ENCODE data around the gene PBX4. TPM values are rescaled to one million over a fixed set of nuclear protein-coding genes. Genes with fewer than 3 reads are reported as not detected.

PBX4 gene
- total RNA-seq, 1 donor from 2014 or later, result 5.2 TPM

DNA sequence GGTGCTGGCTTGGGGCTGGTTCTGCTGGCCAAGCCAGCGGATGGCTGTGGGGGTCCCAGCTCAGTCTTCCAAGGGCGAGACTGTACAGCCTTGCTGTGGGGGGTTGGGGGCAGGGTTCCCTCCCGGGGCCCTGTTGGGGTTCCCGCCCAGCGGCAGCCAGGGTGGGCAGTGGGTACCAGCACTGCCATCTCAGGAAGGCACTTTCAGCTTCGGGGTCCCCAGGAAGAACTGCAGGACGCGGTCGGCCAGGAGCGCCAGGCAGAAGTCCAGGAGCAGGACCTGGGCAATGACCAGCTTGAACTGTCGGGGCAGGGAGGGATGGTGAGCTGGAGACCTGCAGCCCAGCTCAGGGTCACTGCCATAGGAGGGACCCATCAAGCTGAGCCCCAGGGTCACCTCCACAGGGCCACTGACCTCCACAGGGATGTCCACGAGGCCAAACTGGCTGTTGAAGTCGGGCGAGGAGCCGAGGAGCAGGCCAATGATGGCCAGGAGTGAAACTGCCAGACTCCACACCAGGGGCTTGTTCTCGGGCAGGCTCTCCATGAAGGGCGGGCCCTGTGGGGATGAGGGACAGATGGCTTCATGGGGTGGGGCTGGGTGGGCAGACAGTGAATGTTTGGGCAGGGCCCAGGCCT lies 26.9 kb upstream of the PBX4 start:
- peaks cover 10% of the 10 kb centered on the region for H3K4me1 Mint-ChIP-seq (ENCODE audit: low read depth)
- H3K36me3 Mint-ChIP-seq (ENCODE audit: insufficient read depth), result peaks cover 6% of the 10 kb centered on the region
- H3K27ac Mint-ChIP-seq, result peak overlapping the region; percentile 24
- TF ChIP-seq CTCF (IDR thresholded peaks at IDR 0.05; ENCODE audit: unreplicated experiment), result no peak
- no peak for DNase-seq (ENCODE audit: low spot score, unreplicated experiment)
- no peaks in the 10 kb centered on the region for H3K9me3 Mint-ChIP-seq (ENCODE audit: low read depth)
- no peaks in the 10 kb centered on the region for H3K27me3 Mint-ChIP-seq
- H3K4me3 Mint-ChIP-seq (ENCODE audit: low read depth), result no peak overlapping the region

DNA sequence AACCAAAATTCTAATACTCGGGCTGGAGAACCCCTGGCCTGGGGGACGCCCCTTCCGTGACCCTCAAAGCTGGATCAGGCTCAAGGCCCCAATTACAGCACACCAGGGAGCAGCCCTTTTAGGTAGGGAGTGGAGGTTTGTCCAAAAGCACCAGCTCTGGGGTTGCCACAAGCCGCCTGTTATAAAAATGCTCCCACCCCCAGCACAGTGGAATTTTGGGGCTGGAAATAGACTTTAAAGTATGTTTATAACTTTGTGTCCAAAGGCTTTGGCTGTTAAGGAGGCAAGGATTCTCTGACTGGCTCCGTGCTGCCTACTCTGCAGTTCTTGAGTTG lies 25.5 kb upstream of the PBX4 start:
- no peak for TF ChIP-seq CTCF (IDR thresholded peaks at IDR 0.05; ENCODE audit: unreplicated experiment)
- Mint-ChIP-seq H3K4me1 (ENCODE audit: low read depth) (peaks cover 10% of the 10 kb centered on the region), H3K27ac (peak overlapping the region; percentile 96), H3K36me3 (ENCODE audit: insufficient read depth) (peaks cover 3% of the 10 kb centered on the region), H3K4me3 (ENCODE audit: low read depth) (peak overlapping the region; percentile 94), H3K27me3 (no peaks in the 10 kb centered on the region), H3K9me3 (ENCODE audit: low read depth) (no peaks in the 10 kb centered on the region)
- DNase-seq (ENCODE audit: low spot score, unreplicated experiment), result no peak

- peaks cover 3% of the 10 kb centered on the region for H3K36me3 Mint-ChIP-seq (ENCODE audit: insufficient read depth)
- H3K4me1 Mint-ChIP-seq (ENCODE audit: low read depth), result peaks cover 10% of the 10 kb centered on the region
- H3K27ac Mint-ChIP-seq, result peak within 1 kb of the TSS; percentile 96
- peak within 1 kb of the TSS; percentile 94 for H3K4me3 Mint-ChIP-seq (ENCODE audit: low read depth)
- TF ChIP-seq CTCF (IDR thresholded peaks at IDR 0.05; ENCODE audit: unreplicated experiment), result peak; percentile 93
- peak; percentile 85 for DNase-seq (ENCODE audit: low spot score, unreplicated experiment)
- H3K27me3 Mint-ChIP-seq, result no peaks in the 10 kb centered on the region
- H3K9me3 Mint-ChIP-seq (ENCODE audit: low read depth), result no peaks in the 10 kb centered on the region
These were observed 24.9 kb upstream of the PBX4 start, which contains the start of gene GMIP for GRCh38 chr19:19643158-19644053. GMIP (minus strand) TSS chr19:19643657; CDS start chr19:19643529, 128 bp downstream.

DNA sequence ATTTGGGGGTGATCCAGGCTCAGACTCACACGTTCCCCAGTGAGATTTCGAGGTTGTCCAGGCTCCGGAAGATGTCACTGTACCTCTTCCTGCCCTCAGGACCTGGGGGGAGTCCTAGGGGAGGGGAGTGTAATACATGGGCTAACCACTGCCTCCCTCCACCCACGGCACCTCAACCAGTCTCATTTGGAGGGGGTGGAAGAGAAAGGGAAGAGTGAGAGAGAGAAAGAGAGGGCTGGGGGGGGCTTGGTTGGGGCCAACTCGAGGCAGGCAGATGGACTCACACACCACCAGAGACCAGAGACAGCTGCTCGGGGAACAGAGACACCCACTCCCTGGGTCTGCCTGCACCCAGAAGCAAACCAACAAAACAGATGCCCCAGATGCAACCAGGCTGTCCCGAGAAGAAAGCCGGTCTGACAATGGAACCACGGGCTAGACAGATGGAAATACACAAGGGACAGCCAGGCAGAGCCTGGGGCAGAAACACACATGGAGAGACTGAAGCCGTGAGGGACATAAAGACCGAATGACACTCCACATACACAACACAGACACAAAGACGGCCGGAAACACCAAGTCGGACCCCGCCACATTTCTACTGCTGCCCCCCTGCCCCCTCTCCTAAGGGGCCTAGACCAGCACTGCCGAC lies 24.1 kb upstream of the PBX4 start:
- Mint-ChIP-seq H3K4me1 (ENCODE audit: low read depth) (peaks cover 10% of the 10 kb centered on the region), H3K4me3 (ENCODE audit: low read depth) (peak overlapping the region; percentile 94), H3K36me3 (ENCODE audit: insufficient read depth) (peaks cover 2% of the 10 kb centered on the region), H3K27ac (peak overlapping the region; percentile 91), H3K9me3 (ENCODE audit: low read depth) (no peaks in the 10 kb centered on the region), H3K27me3 (no peaks in the 10 kb centered on the region)
- TF ChIP-seq CTCF (IDR thresholded peaks at IDR 0.05; ENCODE audit: unreplicated experiment), result no peak
- no peak for DNase-seq (ENCODE audit: low spot score, unreplicated experiment)

DNA sequence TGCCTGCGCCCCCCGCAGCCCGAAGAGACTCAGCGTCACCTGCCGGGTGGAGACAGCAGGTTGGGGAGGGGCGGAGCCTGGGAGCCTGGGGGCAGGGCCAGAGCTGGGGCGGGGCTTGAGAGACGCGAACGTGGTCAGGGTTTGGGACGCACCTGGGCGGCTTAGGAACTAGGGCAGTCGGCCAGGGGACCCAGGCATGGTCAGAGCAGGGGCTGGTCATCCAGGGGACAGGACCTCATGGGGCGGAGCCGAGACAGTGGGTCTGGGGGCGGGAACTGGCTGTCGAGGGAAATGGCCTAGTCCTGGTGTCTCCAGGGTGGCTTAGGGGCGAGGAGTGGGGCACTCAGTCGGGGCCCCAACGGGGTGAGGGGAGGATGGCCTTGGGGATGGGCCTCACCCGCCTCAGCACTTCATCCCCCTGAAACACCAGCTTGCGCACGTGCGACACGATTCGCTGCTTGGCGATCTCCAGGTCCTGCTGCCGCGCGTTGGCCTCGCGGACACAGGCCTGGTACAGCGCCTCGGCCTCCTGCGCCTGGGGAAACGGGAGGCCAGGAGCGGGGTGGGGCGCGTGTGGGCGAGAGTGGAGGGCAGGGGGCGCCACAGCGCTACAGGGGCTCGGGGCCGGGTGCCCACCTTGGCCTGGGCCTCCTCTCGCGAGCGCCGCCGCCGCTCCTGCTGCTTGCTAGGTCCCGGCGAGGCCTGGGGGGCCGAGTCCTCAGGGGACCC lies 19.2 kb upstream of the PBX4 start:
- H3K27me3 Mint-ChIP-seq, result no peaks in the 10 kb centered on the region
- H3K4me3 Mint-ChIP-seq (ENCODE audit: low read depth), result no peak overlapping the region
- H3K4me1 Mint-ChIP-seq (ENCODE audit: low read depth), result peaks cover 5% of the 10 kb centered on the region
- no peak for DNase-seq (ENCODE audit: low spot score, unreplicated experiment)
- no peak for TF ChIP-seq CTCF (IDR thresholded peaks at IDR 0.05; ENCODE audit: unreplicated experiment)
- H3K27ac Mint-ChIP-seq, result no peak overlapping the region
- peaks cover 19% of the 10 kb centered on the region for H3K36me3 Mint-ChIP-seq (ENCODE audit: insufficient read depth)
- H3K9me3 Mint-ChIP-seq (ENCODE audit: low read depth), result no peaks in the 10 kb centered on the region
